GM19324 (cell line): ENCODE data around the gene SYTL1.

ENCODE experiments used
- ATAC-seq: cut with Tn5 transposase; IDR thresholded peaks from one replicate; pipeline ENCODE4 v1.9.1; 2021; ENCODE audit warnings: mild to moderate bottlenecking, moderate library complexity; ENCODE audit not compliant: unreplicated experiment, low FRiP score

Gene SYTL1, protein sequence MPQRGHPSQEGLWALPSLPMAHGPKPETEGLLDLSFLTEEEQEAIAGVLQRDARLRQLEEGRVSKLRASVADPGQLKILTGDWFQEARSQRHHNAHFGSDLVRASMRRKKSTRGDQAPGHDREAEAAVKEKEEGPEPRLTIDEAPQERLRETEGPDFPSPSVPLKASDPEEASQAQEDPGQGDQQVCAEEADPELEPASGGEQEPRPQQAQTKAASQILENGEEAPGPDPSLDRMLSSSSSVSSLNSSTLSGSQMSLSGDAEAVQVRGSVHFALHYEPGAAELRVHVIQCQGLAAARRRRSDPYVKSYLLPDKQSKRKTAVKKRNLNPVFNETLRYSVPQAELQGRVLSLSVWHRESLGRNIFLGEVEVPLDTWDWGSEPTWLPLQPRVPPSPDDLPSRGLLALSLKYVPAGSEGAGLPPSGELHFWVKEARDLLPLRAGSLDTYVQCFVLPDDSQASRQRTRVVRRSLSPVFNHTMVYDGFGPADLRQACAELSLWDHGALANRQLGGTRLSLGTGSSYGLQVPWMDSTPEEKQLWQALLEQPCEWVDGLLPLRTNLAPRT

DNA sequence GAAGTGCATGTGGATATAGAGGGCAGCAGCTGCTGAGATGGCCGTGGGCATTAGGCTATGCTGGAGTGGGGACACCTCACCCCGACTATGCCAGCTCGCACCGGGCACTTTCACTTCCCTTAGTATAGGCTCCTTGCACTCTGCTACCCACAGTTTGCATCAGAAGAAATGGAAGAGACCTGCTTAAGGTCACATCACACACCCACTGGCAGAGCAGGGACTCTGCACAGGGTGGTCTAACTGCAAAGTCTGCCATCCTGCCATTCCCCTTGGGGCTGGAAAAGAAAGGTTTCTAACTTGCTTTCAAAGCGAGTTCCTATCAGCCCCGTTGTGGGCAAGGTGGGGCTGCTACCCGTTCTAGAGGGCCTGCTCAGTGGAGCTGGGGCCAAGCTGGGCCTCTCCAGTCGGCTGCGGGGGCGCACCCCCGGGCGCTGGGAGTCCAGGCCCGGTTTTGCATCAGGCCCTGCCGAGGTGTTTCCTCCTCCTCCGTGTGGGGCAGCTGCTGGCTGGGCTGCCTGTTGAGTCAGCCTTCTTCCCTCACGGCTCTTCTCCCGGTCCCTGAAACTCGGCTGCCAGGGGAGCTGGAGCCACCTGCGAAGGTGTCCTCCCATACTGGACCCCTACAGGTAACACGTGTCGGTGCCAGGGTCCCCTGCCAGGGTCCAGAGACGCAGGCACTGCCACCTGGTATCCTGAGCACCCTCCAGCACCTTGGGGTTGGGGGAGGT is at the start of gene SYTL1:
Gene SYTL1, plus strand, starts transcription at position 498 of the 728 bp plus-strand sequence. CDS start 3,313 bp downstream, outside the sequence.
- ATAC-seq = peak; percentile 47

DNA sequence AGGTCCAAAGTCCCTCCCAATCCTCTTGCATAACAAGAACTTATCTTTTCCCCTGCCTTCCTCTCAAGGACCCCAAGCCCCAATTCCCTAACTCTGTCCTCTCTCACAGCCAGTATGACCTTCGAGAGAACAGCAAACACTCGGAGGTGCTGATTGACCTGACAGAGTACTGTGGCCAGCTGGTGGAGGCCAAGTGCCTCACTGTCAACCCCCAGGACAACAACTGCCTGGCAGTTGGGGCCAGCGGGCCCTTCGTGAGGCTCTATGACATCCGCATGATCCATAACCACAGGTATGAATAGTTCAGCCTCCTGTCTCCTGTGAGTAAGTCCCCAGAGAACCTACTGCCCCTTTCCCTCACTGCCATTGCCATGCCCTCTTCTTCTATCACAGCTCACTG is 49.7 kb upstream of the SYTL1 start:
- ATAC-seq = no peak

DNA sequence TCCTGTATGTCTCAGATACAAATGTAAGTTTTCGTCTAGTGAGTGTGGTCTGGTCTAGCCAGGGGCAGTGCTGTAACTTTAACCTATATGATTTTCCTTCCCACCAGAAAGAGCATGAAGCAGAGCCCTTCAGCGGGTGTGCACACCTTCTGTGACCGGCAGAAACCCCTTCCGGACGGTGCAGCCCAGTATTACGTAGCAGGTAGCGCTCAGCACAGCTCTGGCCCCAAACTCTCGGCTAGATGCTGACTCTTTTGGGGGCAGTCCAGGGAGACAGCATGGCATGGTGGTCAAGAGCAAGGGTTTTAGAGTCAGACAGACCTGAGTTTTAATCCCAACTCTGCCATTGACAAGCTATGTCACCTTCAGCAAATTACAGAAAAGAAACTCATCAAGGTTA is 47.9 kb upstream of the SYTL1 start:
- ATAC-seq = no peak

DNA sequence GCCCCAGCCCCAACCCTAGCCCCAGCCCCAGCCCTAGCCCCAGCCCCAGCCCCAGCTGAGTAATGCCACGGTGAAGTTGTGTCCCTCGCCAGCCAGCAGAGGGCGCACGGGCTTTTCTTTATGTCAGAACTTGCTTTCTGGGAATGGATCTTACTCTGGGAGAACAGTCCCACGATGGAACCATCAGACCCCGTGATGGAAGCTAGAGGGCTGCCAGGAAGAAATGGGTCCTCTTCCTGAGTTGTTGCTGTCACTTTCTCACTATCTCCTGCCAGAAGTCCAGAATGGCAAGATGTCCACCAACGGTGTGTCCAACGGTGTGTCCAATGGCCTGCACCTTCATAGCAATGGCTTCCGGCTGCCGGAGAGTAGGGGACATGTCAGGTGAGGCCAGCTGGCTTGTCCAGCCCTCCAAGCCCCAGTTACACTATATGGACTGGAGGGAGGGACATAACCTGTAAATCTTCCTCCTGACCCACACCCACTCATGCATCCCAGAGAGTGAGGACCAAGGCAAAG is 45.0 kb upstream of the SYTL1 start:
- no peak for ATAC-seq

DNA sequence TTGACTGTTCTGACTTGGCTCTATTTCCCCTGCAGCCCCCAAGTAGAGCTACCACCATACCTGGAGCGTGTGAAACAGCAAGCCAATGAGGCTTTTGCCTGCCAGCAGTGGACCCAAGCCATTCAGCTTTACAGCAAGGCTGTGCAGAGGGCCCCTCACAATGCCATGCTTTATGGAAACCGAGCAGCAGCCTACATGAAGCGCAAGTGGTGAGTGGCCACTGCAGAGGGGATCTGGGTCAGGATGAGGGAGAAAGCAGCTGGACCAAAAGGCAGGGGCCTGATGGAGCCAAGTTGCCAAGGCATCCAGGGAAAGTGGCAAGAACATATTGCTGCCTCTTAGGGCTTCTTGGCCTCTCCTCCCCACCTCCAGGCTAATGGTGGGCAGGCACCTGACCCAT is 43.9 kb upstream of the SYTL1 start:
- no peak for ATAC-seq

DNA sequence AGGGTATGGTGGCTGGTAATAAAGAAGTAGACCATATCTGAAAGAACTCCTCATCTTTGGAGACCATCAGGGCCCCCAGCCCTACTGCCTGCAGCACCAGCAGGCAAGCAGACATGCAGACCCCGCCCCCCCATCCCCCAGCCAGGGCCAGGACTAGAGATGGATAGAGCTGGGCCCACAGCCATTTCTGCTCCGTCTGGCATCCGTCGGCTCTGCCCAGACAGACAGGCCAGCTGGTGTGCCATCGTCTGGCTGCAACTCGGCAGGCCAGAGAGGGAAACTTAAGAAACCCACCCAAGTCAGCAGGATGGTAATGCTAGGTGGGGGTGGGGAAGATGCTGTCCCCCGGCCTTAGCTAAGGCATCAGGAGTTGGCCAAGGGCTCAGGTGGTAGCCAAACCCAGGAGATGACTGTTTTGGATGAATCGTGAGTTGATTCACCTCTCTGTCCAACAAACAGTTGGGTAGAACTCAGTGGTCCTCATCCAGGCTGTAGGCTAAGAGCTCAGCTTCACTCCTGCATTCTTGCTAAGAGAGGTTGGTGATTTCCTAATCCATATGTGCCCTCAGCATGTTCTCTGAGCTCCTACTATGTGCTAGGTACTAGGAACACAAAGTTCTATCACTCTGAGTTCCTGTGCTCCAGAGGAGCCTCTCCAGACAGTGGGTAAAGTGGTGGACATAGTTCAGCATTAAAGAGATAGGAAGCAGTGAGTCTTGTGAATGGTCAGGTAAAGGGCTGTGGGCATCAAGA is 43.0 kb upstream of the SYTL1 start:
- ATAC-seq = no peak

DNA sequence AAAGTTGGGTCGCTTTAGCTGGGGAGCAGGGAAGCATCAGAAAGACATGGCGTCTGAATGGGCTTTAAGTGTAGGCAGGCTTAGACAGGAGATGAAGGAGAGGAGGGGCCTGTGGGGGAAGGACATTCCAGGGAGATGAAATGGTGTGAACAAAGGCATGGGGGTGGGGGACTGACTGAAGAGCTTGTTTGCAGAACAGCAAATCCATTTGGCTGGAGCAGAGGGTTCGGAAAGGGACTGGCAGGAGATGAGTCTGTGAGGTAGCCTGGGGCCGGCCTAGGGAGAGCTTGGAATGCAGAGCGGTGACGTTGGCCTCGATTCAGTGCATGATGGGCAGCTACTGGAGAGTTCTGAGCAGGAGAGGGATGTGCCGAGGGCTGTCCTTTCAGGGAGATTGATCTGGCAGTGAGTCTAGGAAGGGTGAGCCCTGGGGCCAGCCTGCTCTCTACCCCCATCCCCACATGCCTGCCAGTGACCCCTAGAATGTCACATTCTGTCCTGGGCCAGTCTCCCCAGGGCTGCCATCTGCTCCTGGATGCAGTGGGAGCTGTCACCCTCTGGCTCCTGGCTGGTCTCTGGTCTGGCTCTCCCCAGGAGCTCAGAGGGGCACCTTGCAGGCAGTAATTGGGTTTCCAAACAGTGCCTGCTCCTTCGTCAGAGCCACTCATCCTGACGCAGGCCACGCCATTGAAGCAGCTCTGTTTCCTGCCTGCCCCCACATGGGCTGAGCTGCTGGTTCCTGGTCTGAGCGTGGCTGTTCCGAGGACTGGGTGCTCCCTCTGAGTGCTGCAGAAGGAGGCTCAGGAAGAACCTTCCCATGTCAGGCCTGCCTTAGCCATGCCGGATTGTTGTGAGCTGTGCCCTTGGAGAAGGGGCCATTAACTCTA is 42.2 kb upstream of the SYTL1 start:
- no peak for ATAC-seq

DNA sequence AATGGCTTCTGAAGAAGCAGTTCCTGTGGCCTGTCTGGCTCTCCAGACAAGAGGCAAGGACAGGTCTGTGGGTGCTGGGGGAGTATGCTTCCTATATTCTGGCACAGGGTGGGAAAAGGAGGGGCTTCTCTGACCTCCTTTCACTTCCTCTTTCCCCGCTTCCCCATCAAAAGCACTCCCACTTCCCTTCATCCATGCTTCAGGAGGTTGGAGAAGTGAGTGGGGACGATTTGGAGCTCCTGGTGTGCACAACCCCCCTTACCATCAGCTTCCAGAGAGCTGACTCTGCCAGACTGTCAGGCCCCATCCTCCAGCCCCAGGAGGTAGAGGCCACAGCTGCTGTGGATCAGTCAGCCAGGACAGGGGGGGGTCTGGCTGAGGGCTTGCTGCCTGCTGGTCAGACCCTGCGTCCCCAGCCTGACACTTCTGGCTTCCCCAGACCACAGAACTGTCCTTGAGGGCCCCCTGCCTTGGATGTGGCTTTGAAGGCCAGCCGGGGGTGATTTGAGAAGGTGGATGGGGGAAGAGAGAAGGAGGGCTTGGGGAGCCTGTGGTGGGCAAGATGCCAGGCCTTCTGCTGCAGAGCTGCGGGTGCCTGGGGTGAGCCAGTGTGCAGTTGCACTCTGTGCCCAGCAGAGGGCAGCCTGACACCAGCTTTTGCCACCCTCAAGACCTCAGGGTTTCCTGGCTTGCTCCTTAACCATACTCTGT is 41.3 kb upstream of the SYTL1 start:
- ATAC-seq = no peak

DNA sequence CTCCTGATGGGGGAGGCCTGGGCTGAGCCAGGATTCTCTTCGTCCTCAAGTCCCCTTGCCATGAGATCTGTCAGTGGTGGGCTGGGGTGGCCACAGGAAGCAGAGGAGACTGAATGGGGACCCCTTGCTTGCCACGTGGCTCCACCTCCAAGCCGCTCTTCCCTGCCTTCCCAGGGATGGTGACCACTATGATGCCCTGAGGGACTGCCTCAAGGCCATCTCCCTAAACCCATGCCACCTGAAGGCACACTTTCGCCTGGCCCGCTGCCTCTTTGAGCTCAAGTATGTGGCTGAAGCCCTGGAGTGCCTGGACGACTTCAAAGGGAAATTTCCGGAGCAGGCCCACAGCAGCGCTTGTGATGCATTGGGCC is 40.8 kb upstream of the SYTL1 start:
- no peak for ATAC-seq

DNA sequence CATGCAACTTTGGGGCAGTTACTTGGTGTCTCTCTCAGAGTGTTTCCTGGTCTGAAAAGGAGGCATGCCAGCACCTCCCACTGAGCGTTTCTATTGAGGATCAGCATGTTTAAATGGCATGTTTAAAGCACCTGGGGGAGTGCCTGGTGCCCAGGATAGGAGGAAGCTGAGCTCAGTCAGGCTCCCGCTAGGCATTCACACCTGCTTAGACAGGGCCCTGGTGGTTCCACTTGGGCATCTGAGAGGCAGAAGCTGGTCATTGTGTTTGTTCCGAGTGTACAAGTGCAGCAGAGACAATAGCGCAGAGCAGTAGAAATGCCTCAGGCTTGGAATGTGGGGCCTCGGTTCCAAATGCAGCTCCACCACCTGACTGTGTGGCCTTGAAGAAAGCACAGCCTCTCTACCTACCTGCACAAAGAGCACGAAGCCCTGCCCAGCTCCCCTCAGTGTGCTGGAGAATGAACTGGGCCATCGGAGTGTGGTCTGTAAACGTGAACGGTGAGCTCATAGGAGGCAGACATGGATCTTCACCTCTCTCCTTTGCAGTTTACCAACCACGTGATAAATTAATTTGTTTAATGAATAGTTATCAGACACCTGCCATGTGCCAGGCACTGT is 40.1 kb upstream of the SYTL1 start:
- no peak for ATAC-seq

DNA sequence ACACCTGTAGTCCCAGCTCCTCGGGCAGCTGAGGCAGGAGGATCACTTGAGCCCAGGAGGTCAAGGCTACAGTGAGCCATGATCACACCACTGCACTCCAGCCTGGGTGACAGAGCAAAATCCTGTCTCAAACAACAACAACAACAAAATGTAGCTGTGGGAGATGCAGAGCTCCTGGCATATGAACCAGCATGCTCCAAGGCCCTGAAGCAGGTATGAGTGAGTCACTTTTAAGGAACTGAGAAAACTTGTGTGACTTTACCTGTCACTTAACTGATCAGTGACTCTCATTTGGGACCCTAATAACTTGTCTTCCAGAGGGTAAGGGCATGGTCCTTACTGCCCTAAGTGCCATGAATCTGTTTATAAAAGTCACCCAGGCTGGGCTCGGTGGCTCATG is 39.2 kb upstream of the SYTL1 start:
- ATAC-seq = no peak

DNA sequence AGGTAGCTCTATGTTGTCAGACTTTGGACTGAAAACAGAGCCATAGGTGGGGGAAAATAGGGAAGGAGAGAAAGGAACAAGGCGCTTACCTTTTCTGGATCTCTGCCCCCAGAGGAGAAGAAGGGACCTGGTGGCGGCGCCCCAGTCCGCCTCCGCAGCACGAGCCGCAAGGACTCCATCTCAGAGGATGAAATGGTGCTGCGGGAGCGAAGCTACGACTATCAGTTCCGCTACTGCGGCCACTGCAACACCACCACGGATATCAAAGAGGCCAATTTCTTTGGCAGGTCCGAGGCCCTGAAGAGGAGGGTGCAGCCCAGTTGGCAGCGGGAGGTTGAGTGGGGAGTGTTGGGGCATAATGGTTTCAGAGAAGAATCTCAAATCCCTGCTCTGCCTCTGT is 38.3 kb upstream of the SYTL1 start:
- no peak for ATAC-seq

DNA sequence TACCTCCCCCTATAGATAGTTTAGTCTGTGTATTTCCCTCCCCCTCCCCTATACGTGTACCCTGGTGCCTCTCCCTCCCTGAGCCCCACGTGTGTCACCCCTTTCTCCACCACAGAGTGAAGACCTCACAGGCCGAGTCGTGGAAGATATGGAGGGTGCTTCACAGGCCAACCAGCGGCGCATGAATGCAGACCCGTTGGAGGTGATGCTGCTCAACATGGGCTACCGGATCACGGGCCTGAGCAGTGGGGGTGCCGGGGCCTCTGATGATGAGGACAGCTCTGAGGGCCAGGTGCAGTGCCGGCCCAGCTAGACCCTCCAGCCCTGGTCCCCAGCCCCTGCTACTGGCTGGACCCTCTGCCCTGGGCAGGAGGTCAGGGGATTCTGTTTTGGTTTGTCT is 35.8 kb upstream of the SYTL1 start:
- no peak for ATAC-seq

DNA sequence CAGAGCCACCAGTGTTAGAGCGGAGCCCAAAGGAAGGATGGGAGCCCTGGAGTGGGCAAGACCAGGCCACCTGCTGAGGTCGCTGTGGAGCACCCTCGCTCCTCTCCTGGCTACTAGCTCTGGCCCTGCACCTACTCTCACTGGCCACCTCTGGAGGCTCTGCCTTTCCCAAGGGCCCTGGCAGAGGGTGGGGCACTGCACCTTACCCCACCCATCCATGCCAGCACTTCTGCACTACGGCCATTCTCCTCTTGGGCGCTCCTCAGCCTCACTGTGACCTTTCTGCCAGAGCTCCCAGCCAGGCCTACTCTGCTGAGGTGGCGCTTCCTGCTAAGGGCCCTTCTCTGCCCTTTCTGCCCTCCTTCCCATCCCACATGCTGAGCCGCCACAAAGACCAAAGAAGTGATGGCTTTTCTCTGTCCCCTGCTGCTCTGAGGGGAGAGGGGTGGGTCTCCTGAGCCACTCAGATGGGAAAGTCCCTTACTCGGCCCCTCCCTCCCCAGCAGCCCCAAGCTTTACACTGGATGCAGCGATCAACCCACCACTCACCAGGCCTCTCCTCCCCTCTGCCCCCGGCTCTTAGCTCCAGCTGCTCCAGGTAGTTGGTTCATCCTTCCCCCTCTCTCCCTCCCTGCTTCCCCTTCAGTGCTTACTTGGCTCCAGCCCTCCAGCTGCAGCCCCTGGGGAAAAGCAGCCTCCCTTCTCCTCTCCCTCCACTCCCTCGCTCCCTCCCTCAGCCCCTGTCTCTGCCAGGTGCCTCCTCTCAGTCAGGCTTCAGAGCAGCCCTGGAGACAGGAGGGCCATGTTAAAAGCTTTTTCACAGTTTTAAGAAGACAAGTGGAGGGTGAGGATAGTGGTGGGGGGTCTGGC is 34.7 kb upstream of the SYTL1 start:
- no peak for ATAC-seq

DNA sequence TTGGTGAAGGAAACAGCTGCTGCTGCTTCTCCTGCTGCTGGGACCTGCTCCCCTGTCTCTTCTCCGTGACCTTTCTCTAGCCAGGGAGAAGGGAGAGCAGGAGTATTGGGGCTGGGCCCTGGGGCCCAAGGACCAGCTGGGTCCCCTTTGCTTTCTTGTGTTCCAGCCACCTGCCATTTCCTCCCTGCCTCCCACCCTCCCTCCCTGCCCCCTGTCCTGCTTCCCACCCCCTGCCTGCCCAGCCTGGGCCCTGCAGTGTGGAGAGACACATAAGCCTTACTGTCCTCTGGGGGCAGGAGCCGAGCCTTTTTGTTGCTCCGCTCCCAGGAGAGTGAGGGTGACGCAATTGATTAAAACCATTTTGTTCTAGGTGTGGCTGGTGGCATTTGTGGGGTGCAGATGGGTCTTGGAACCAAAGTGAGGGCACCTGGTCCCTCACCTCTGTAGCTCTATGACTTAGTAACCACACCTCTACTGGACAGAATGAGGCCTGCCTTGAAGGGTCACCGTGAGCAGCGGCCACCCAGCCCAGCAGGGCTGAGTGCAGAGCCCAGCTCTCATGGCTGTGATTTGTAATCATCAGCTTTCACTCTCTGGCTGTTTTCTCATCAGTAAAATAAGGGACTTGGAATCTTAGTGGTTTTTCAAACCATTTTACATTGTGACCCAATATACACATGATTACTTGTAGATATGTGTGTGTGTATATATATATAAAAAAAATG is 33.8 kb upstream of the SYTL1 start:
- no peak for ATAC-seq

DNA sequence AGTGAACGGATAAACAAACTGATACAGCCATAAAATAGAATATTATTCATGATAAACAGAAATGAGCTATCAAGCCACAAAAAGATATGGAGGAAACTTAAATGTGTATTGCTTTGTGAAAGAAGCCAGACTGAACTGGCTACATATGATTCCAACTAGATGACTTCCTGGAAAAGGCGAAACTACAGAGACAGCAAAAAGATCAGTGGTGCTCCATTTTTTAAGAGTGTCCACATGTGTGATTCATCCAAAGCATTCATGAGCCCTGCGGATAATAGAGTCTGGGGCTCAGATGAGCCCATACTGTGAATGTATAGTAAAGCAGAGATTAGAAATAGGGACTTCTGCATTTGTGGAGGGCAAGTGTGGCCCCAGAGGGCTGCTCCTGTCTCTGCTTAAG is 27.7 kb upstream of the SYTL1 start:
- no peak for ATAC-seq

DNA sequence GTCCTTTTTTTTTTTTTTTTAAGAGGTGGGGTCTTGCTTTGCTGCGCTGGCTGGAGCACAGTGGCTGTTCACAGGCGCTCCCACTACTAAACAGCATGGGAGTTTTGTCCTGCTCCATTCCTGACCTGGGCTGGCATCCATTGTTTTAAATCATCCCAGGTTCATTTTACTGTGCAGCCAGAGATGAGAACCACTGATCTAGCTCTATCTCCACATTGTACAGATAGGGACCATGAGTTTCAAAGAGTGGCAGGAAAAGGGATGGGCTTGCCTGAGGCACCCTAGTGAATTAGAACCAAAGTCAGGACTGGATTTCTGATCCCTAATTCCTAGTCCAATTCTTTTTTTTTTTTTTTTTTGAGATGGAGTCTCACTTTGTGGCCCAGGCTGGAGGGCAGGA is 27.1 kb upstream of the SYTL1 start:
- ATAC-seq = no peak
